ENCODE measurements around the gene FCF1. TPM values are rescaled to one million over a fixed set of nuclear protein-coding genes. Genes with fewer than 3 reads are reported as not detected.

The FCF1 gene
- total RNA-seq, 1 experiment from 2014 or later, result 61.6 TPM

DNA sequence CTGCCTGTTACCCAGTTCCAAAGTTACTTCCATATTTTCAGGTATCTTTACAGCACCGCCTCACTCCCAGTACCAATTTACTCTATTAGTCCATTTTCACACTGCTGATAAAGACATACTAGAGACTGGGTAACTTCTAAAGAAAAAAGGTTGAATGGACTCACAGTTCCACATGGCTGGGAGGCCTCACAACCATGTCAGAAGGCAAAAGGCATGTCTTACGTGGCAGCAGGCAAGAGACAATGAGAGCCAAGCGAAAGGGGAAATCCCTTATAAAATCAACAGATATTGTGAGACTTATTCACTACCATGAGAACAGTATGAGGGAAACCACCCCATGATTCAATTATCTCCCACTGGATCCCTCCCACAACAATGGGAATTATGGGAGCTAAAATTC lies 9.9 kb upstream of the FCF1 start:
- ChIA-PET POLR2A (no interaction called here), CTCF (no interaction called here)
- TF ChIP-seq, protein P1, sequence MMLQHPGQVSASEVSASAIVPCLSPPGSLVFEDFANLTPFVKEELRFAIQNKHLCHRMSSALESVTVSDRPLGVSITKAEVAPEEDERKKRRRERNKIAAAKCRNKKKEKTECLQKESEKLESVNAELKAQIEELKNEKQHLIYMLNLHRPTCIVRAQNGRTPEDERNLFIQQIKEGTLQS (CRISPR knock-in tag; conservative IDR thresholded peaks at IDR 0.05), result no peak
- TF ChIP-seq PRRX2 (CRISPR knock-in tag; IDR thresholded peaks at IDR 0.05) (no peak), ATF1 (CRISPR knock-in tag; IDR thresholded peaks at IDR 0.05) (no peak), CREM (CRISPR knock-in tag; IDR thresholded peaks at IDR 0.05) (no peak)
- ATAC-seq (no peak), DNase-seq (ENCODE audit: low spot score) (no peak)
- H3K4me1 Mint-ChIP-seq, result no peaks in the 10 kb centered on the region
- H3K27ac Mint-ChIP-seq, result no peak overlapping the region
- H3K4me3 Mint-ChIP-seq, result no peak overlapping the region
- peaks cover 37% of the 10 kb centered on the region for H3K9me3 Mint-ChIP-seq
- H3K36me3 Mint-ChIP-seq, result peaks cover 38% of the 10 kb centered on the region
- 0 out of 2 replicates have a peak, but pooled peaks cover 3% of the 10 kb centered on the region for H3K27me3 Mint-ChIP-seq (ENCODE audit: low read depth)

DNA sequence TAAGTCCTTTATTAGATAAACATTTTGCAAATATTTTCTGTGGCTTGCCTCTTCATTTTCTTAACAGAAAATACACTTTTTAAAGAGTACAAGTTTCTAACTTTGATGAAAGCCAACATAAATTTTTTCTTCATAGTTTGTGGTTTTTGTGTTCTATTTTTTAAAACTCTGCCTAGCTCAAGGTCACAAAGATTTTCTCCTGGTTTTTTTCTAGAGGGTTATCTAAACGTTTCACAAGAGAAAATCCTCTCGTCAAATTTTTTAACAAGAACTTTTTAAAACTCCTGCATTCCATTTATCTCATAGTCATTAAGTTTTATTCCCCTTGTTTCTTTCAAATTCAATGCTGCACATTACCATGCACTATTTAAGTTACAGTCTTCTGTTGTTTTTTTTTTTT lies 8.3 kb upstream of the FCF1 start:
- Mint-ChIP-seq H3K4me3 (no peak overlapping the region), H3K9me3 (peaks cover 37% of the 10 kb centered on the region), H3K27me3 (ENCODE audit: low read depth) (0 out of 2 replicates have a peak, but pooled peaks cover 3% of the 10 kb centered on the region), H3K4me1 (no peaks in the 10 kb centered on the region), H3K27ac (no peak overlapping the region), H3K36me3 (peaks cover 36% of the 10 kb centered on the region)
- TF ChIP-seq FOXK1 (CRISPR knock-in tag; IDR thresholded peaks at IDR 0.05), result no peak
- TF ChIP-seq ZNF671 (CRISPR knock-in tag; IDR thresholded peaks at IDR 0.05), result no peak
- no peak for TF ChIP-seq ELF4 (CRISPR knock-in tag; IDR thresholded peaks at IDR 0.05; ENCODE audit: low read depth)
- TF ChIP-seq, protein P2, sequence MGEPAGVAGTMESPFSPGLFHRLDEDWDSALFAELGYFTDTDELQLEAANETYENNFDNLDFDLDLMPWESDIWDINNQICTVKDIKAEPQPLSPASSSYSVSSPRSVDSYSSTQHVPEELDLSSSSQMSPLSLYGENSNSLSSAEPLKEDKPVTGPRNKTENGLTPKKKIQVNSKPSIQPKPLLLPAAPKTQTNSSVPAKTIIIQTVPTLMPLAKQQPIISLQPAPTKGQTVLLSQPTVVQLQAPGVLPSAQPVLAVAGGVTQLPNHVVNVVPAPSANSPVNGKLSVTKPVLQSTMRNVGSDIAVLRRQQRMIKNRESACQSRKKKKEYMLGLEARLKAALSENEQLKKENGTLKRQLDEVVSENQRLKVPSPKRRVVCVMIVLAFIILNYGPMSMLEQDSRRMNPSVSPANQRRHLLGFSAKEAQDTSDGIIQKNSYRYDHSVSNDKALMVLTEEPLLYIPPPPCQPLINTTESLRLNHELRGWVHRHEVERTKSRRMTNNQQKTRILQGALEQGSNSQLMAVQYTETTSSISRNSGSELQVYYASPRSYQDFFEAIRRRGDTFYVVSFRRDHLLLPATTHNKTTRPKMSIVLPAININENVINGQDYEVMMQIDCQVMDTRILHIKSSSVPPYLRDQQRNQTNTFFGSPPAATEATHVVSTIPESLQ (CRISPR knock-in tag; IDR thresholded peaks at IDR 0.05), result no peak
- TF ChIP-seq RORB (CRISPR knock-in tag; IDR thresholded peaks at IDR 0.05), result no peak
- TF ChIP-seq, protein P3, sequence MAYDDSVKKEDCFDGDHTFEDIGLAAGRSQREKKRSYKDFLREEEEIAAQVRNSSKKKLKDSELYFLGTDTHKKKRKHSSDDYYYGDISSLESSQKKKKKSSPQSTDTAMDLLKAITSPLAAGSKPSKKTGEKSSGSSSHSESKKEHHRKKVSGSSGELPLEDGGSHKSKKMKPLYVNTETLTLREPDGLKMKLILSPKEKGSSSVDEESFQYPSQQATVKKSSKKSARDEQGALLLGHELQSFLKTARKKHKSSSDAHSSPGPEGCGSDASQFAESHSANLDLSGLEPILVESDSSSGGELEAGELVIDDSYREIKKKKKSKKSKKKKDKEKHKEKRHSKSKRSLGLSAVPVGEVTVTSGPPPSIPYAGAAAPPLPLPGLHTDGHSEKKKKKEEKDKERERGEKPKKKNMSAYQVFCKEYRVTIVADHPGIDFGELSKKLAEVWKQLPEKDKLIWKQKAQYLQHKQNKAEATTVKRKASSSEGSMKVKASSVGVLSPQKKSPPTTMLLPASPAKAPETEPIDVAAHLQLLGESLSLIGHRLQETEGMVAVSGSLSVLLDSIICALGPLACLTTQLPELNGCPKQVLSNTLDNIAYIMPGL (CRISPR knock-in tag; IDR thresholded peaks at IDR 0.05), result no peak
- TF ChIP-seq RELA (CRISPR knock-in tag; IDR thresholded peaks at IDR 0.05; ENCODE audit: borderline replicate concordance), result no peak
- TF ChIP-seq FOXP1 (CRISPR knock-in tag; IDR thresholded peaks at IDR 0.05; ENCODE audit: borderline replicate concordance), result no peak
- TF ChIP-seq HMGA2 (CRISPR knock-in tag; IDR thresholded peaks at IDR 0.05), result no peak
- no peak for TF ChIP-seq ESRRA (CRISPR knock-in tag; IDR thresholded peaks at IDR 0.05; ENCODE audit: borderline replicate concordance)
- no peak for TF ChIP-seq CTCF (IDR thresholded peaks at IDR 0.05)
- TF ChIP-seq GABPB1 (CRISPR knock-in tag; IDR thresholded peaks at IDR 0.05), result no peak
- TF ChIP-seq TP53 (CRISPR knock-in tag; IDR thresholded peaks at IDR 0.05), result no peak
- no peak for TF ChIP-seq ZNF263 (CRISPR knock-in tag; IDR thresholded peaks at IDR 0.05; ENCODE audit: low read depth)
- TF ChIP-seq, protein P4, sequence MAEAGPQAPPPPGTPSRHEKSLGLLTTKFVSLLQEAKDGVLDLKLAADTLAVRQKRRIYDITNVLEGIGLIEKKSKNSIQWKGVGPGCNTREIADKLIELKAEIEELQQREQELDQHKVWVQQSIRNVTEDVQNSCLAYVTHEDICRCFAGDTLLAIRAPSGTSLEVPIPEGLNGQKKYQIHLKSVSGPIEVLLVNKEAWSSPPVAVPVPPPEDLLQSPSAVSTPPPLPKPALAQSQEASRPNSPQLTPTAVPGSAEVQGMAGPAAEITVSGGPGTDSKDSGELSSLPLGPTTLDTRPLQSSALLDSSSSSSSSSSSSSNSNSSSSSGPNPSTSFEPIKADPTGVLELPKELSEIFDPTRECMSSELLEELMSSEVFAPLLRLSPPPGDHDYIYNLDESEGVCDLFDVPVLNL (CRISPR knock-in tag; IDR thresholded peaks at IDR 0.05; ENCODE audit: borderline replicate concordance, low read depth), result no peak
- TF ChIP-seq GTF2I (CRISPR knock-in tag; conservative IDR thresholded peaks at IDR 0.05), result no peak
- CTCF ChIA-PET, result interaction anchor here (1.2 kb wide), 1 partner anchor 96 kb away, joined by 3 read pairs; no protein-coding TSS in a partner anchor
- no peak for DNase-seq (ENCODE audit: low spot score)
- ATAC-seq, result no peak
- POLR2A ChIA-PET, result no interaction called here
